ENCODE measurements around the gene TMEM86A.

TMEM86A gene

GRCh38 chr11:18699848-18700261 lies 1.3 kb downstream of the TMEM86A start:
- Histone ChIP-seq H4K12ac (ENCODE audit: low read depth, low read length) (no peak overlapping the region), H2BK120ac (ENCODE audit: insufficient read depth, low read length, poor library complexity) (no peak overlapping the region), H3K27ac (ENCODE audit: low read depth, low read length) (no peak overlapping the region), H3K4me2 (ENCODE audit: low read length) (no peak overlapping the region), H4K91ac (ENCODE audit: low read depth, low read length) (no peak overlapping the region), H3K4me3 (ENCODE audit: low read depth, low read length) (no peak overlapping the region), H3K14ac (ENCODE audit: low read length) (no peak overlapping the region), H3K36me3 (ENCODE audit: control insufficient read depth in 1 of 2, insufficient read depth in 2 of 2, low read length in 2 of 2) (no peaks in the 10 kb centered on the region), H3K23ac (ENCODE audit: low read length) (no peak overlapping the region), H3K4ac (ENCODE audit: low read depth, low read length) (no peak overlapping the region), H3K79me2 (ENCODE audit: control insufficient read depth, insufficient read depth, low read length, poor library complexity) (no peaks in the 10 kb centered on the region), H3K9ac (ENCODE audit: low read length) (no peak overlapping the region), H3K27me3 (ENCODE audit: insufficient read depth, low read length) (no peaks in the 10 kb centered on the region), H4K8ac (ENCODE audit: low read depth, low read length) (no peak overlapping the region), H2BK12ac (ENCODE audit: low read length) (no peak overlapping the region), H3K9me3 (ENCODE audit: insufficient read depth, low read depth, low read length) (no peaks in the 10 kb centered on the region), H3K4me1 (ENCODE audit: control insufficient read depth in 1 of 2, insufficient read depth in 2 of 2, low read length in 2 of 2) (peaks cover 0 to 7% of the 10 kb centered on the region in 2 experiments), H2AK5ac (ENCODE audit: low read length) (no peak overlapping the region), H3K79me1 (ENCODE audit: low read length) (no peaks in the 10 kb centered on the region), H2BK5ac (ENCODE audit: low read depth, low read length, poor library complexity) (no peak overlapping the region), H2AFZ (ENCODE audit: insufficient read depth, low read length, poor library complexity) (peak overlapping the region; percentile 25), H3K18ac (ENCODE audit: low read length) (no peak overlapping the region)
- no CpG with 5 or more reads among the region's 3 CpGs for WGBS (ENCODE audit: extremely low coverage, insufficient coverage, insufficient read length)
- DNase-seq: no peak

DNA sequence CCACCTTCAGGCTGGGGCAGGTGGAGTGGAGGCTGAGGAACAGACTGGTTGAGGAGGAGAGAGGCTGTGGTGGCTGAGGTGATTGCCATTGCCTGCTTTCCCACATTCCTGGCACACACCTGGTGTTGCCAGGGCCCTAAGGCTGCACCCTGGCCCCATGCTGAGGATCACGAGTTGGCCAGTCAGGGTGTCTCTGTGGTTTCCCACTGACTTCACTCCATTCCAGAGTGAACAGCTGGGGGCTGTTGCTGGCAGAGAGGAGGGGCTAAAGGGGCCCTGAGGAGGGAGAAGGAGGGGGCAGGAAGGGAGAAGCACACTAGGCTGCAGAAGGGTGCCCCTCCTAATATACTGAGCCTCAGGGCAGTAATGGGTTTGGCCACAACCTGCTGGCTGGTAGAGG lies 1.8 kb downstream of the TMEM86A start:
- WGBS (ENCODE audit: extremely low coverage, insufficient coverage, insufficient read length): no CpG with 5 or more reads among the region's 1 CpG
- no peak overlapping the region for H2BK12ac ChIP-seq (ENCODE audit: low read length)

GRCh38 chr11:18700872-18701271 lies 2.3 kb downstream of the TMEM86A start:
- DNase-seq: no peak
- no peak overlapping the region for H2BK5ac ChIP-seq (ENCODE audit: low read depth, low read length, poor library complexity)
- WGBS (ENCODE audit: extremely low coverage, insufficient coverage, insufficient read length): no CpG with 5 or more reads among the region's 7 CpGs
- no peak overlapping the region for H3K27ac ChIP-seq (ENCODE audit: low read depth, low read length)
- H4K8ac ChIP-seq (ENCODE audit: low read depth, low read length): no peak overlapping the region
- no peak overlapping the region for H4K91ac ChIP-seq (ENCODE audit: low read depth, low read length)
- no peak overlapping the region for H4K12ac ChIP-seq (ENCODE audit: low read depth, low read length)
- no peak overlapping the region for H2AK5ac ChIP-seq (ENCODE audit: low read length)
- H3K36me3 ChIP-seq (ENCODE audit: control insufficient read depth in 1 of 2, insufficient read depth in 2 of 2, low read length in 2 of 2): no peaks in the 10 kb centered on the region
- no peaks in the 10 kb centered on the region for H3K27me3 ChIP-seq (ENCODE audit: insufficient read depth, low read length)
- no peak overlapping the region for H3K4me3 ChIP-seq (ENCODE audit: low read depth, low read length)
- H2BK12ac ChIP-seq (ENCODE audit: low read length): no peak overlapping the region
- H3K23ac ChIP-seq (ENCODE audit: low read length): no peak overlapping the region
- peaks cover 0 to 7% of the 10 kb centered on the region in 2 experiments for H3K4me1 ChIP-seq (ENCODE audit: control insufficient read depth in 1 of 2, insufficient read depth in 2 of 2, low read length in 2 of 2)
- H2AFZ ChIP-seq (ENCODE audit: insufficient read depth, low read length, poor library complexity): no peak overlapping the region
- no peak overlapping the region for H2BK120ac ChIP-seq (ENCODE audit: insufficient read depth, low read length, poor library complexity)
- H3K4me2 ChIP-seq (ENCODE audit: low read length): no peak overlapping the region
- no peak overlapping the region for H3K4ac ChIP-seq (ENCODE audit: low read depth, low read length)
- H3K14ac ChIP-seq (ENCODE audit: low read length): no peak overlapping the region
- H3K79me1 ChIP-seq (ENCODE audit: low read length): no peaks in the 10 kb centered on the region
- no peaks in the 10 kb centered on the region for H3K9me3 ChIP-seq (ENCODE audit: insufficient read depth, low read depth, low read length)
- no peaks in the 10 kb centered on the region for H3K79me2 ChIP-seq (ENCODE audit: control insufficient read depth, insufficient read depth, low read length, poor library complexity)
- no peak overlapping the region for H3K18ac ChIP-seq (ENCODE audit: low read length)
- H3K9ac ChIP-seq (ENCODE audit: low read length): no peak overlapping the region

More for the DNA sequence above, 1.8 kb downstream of the TMEM86A start:
- H3K4me3 ChIP-seq (ENCODE audit: low read depth, low read length): no peak overlapping the region
- H4K12ac ChIP-seq (ENCODE audit: low read depth, low read length): no peak overlapping the region
- no peak overlapping the region for H3K27ac ChIP-seq (ENCODE audit: low read depth, low read length)
- H3K9ac ChIP-seq (ENCODE audit: low read length): no peak overlapping the region
- H3K9me3 ChIP-seq (ENCODE audit: insufficient read depth, low read depth, low read length): no peaks in the 10 kb centered on the region
- no peak overlapping the region for H3K14ac ChIP-seq (ENCODE audit: low read length)
- no peak overlapping the region for H3K4ac ChIP-seq (ENCODE audit: low read depth, low read length)
- H4K8ac ChIP-seq (ENCODE audit: low read depth, low read length): no peak overlapping the region
- no peak overlapping the region for H2BK5ac ChIP-seq (ENCODE audit: low read depth, low read length, poor library complexity)
- no peaks in the 10 kb centered on the region for H3K79me2 ChIP-seq (ENCODE audit: control insufficient read depth, insufficient read depth, low read length, poor library complexity)
- no peak for DNase-seq
- H2AFZ ChIP-seq (ENCODE audit: insufficient read depth, low read length, poor library complexity): no peak overlapping the region
- no peaks in the 10 kb centered on the region for H3K36me3 ChIP-seq (ENCODE audit: control insufficient read depth in 1 of 2, insufficient read depth in 2 of 2, low read length in 2 of 2)
- H3K4me2 ChIP-seq (ENCODE audit: low read length): no peak overlapping the region
- H3K18ac ChIP-seq (ENCODE audit: low read length): no peak overlapping the region
- H3K79me1 ChIP-seq (ENCODE audit: low read length): no peaks in the 10 kb centered on the region
- no peak overlapping the region for H3K23ac ChIP-seq (ENCODE audit: low read length)
- no peak overlapping the region for H2AK5ac ChIP-seq (ENCODE audit: low read length)
- no peak overlapping the region for H2BK120ac ChIP-seq (ENCODE audit: insufficient read depth, low read length, poor library complexity)
- H4K91ac ChIP-seq (ENCODE audit: low read depth, low read length): no peak overlapping the region
- H3K4me1 ChIP-seq (ENCODE audit: control insufficient read depth in 1 of 2, insufficient read depth in 2 of 2, low read length in 2 of 2): peaks cover 0 to 7% of the 10 kb centered on the region in 2 experiments
- H3K27me3 ChIP-seq (ENCODE audit: insufficient read depth, low read length): no peaks in the 10 kb centered on the region

DNA sequence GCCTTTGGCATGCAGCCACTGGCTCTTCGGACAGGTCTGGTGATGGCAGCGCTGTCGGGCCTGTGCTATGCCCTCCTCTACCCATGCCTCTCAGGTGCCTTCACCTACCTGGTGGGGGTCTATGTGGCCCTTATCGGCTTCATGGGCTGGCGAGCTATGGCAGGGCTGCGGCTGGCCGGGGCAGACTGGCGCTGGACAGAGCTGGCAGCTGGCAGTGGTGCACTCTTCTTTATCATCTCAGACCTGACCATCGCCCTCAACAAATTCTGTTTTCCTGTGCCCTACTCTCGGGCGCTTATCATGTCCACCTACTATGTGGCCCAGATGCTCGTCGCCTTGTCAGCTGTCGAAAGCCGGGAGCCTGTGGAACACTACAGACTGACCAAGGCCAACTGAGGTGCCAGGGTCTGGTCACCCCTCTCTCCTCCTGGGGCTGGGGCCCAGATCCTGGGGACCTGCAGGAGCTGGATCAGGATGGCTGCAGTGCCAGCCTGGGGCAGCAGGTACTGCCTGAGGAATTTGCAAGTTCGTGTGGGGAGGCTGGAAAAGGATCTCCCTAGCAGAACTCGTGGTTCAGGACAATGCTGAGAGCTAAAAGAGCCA lies 3.1 kb downstream of the TMEM86A start:
- H3K4me2 ChIP-seq (ENCODE audit: low read length): no peak overlapping the region
- no CpG with 5 or more reads among the region's 17 CpGs for WGBS (ENCODE audit: extremely low coverage, insufficient coverage, insufficient read length)

More for the DNA sequence above, 3.1 kb downstream of the TMEM86A start:
- Histone ChIP-seq H4K12ac (ENCODE audit: low read depth, low read length) (no peak overlapping the region), H3K9me3 (ENCODE audit: insufficient read depth, low read depth, low read length) (no peaks in the 10 kb centered on the region), H3K4ac (ENCODE audit: low read depth, low read length) (no peak overlapping the region), H3K4me3 (ENCODE audit: low read depth, low read length) (no peak overlapping the region), H2AK5ac (ENCODE audit: low read length) (no peak overlapping the region), H3K36me3 (ENCODE audit: control insufficient read depth in 1 of 2, insufficient read depth in 2 of 2, low read length in 2 of 2) (no peaks in the 10 kb centered on the region), H3K4me1 (ENCODE audit: control insufficient read depth in 1 of 2, insufficient read depth in 2 of 2, low read length in 2 of 2) (peaks cover 0 to 7% of the 10 kb centered on the region in 2 experiments), H3K27me3 (ENCODE audit: insufficient read depth, low read length) (no peaks in the 10 kb centered on the region), H2BK5ac (ENCODE audit: low read depth, low read length, poor library complexity) (no peak overlapping the region), H3K14ac (ENCODE audit: low read length) (no peak overlapping the region), H3K27ac (ENCODE audit: low read depth, low read length) (no peak overlapping the region), H3K9ac (ENCODE audit: low read length) (no peak overlapping the region), H4K8ac (ENCODE audit: low read depth, low read length) (no peak overlapping the region), H3K23ac (ENCODE audit: low read length) (no peak overlapping the region), H3K79me1 (ENCODE audit: low read length) (no peaks in the 10 kb centered on the region), H3K18ac (ENCODE audit: low read length) (no peak overlapping the region), H2AFZ (ENCODE audit: insufficient read depth, low read length, poor library complexity) (no peak overlapping the region), H4K91ac (ENCODE audit: low read depth, low read length) (no peak overlapping the region), H2BK120ac (ENCODE audit: insufficient read depth, low read length, poor library complexity) (no peak overlapping the region), H2BK12ac (ENCODE audit: low read length) (no peak overlapping the region), H3K79me2 (ENCODE audit: control insufficient read depth, insufficient read depth, low read length, poor library complexity) (no peaks in the 10 kb centered on the region)
- no peak for DNase-seq
